Measurements from ENCODE around the gene PTPRM. TPM values are rescaled to one million over a fixed set of nuclear protein-coding genes. Genes with fewer than 3 reads are reported as not detected.

Gene PTPRM
- total RNA-seq, 1 experiment from 2014 or later, result 6.2 TPM

GRCh38 chr18:8133032-8133431 lies 565.9 kb downstream of the PTPRM start:
- Histone ChIP-seq H3K4me2 (ENCODE audit: insufficient read depth, insufficient read length, low read length) (no peak overlapping the region), H2BK5ac (ENCODE audit: insufficient read length, low read length) (no peak overlapping the region), H2AK5ac (ENCODE audit: insufficient read length, low read length) (no peak overlapping the region), H3K18ac (ENCODE audit: insufficient read length, low read depth, low read length) (no peak overlapping the region), H3K27me3 (ENCODE audit: insufficient read depth, low read length) (no peaks in the 10 kb centered on the region), H3K79me2 (ENCODE audit: insufficient read depth, low read length) (no peaks in the 10 kb centered on the region), H2BK15ac (ENCODE audit: low read depth, low read length) (no peak overlapping the region), H3K27ac (ENCODE audit: insufficient read length, low read depth, low read length) (no peak overlapping the region), H3K79me1 (ENCODE audit: insufficient read depth, low read depth, low read length, poor library complexity, severe bottlenecking) (no peaks in the 10 kb centered on the region), H3K23ac (ENCODE audit: insufficient read length, low read depth, low read length) (no peak overlapping the region), H2BK120ac (ENCODE audit: low read depth, low read length, poor library complexity, severe bottlenecking) (no peak overlapping the region), H3K9me3 (ENCODE audit: control insufficient read depth, low read depth, low read length) (no peaks in the 10 kb centered on the region), H3K56ac (ENCODE audit: insufficient read length, low read depth, low read length) (no peak overlapping the region), H4K5ac (ENCODE audit: insufficient read length, low read depth, low read length) (no peak overlapping the region), H3K4ac (ENCODE audit: low read depth, low read length) (no peak overlapping the region), H3K4me1 (ENCODE audit: insufficient read depth, low read length) (no peaks in the 10 kb centered on the region), H4K8ac (replicated peaks; ENCODE audit: insufficient read length, low read depth, low read length) (no peak overlapping the region), H2BK20ac (ENCODE audit: low read depth, low read length, poor library complexity, severe bottlenecking) (no peak overlapping the region), H3K23me2 (ENCODE audit: insufficient read length, low read depth, low read length, poor library complexity, severe bottlenecking) (no peaks in the 10 kb centered on the region), H3T11ph (ENCODE audit: low read length) (no peak overlapping the region), H4K91ac (ENCODE audit: insufficient read length, low read depth, low read length) (no peak overlapping the region), H2AFZ (ENCODE audit: low read length) (no peak overlapping the region), H2BK12ac (ENCODE audit: insufficient read length, low read depth, low read length) (no peak overlapping the region), H3K14ac (ENCODE audit: insufficient read depth, low read length) (no peak overlapping the region), H3K9ac (ENCODE audit: extremely low read depth, insufficient read length, low read length) (no peak overlapping the region), H4K20me1 (ENCODE audit: control insufficient read depth, insufficient read depth, insufficient read length) (no peaks in the 10 kb centered on the region)
- Mint-ChIP-seq H3K27ac (no peak overlapping the region), H3K4me3 (no peak overlapping the region), H3K27me3 (ENCODE audit: low read depth) (peaks cover under 1% of the 10 kb centered on the region; the same call in 1 of the 2 replicates), H3K4me1 (no peaks in the 10 kb centered on the region), H3K9me3 (peaks cover 0 to 3% of the 10 kb centered on the region in 2 experiments; a peak in 2 of 5 replicates), H3K36me3 (ENCODE audit: insufficient read depth in 1 of 3, low read depth in 3 of 3) (no peaks in the 10 kb centered on the region; a peak in 1 of 7 replicates)
- no peak for TF ChIP-seq CTCF (conservative IDR thresholded peaks at IDR 0.05)
- no peak for DNase-seq
